OCI-LY3 (cell line): ENCODE results near the gene PRSS50.

Source experiments
- H2AFZ ChIP-seq: fragments of 200-600, 300-600 bp; shearing (Covaris generic); 2 replicates; pipeline ENCODE4 v1.6.0; 2014; ENCODE audit warnings: antibody characterized with exemption, low read depth, low read length
- H3K27ac ChIP-seq: fragments of 200-600, 300-600 bp; sonication (generic); 2 replicates; pipeline ENCODE4 v1.5.1; 2014; ENCODE audit warnings: mild to moderate bottlenecking, low read length, moderate library complexity, mixed read lengths
- H3K27me3 ChIP-seq: fragments of 200-600, 300-600 bp; sonication (generic); 2 replicates; pipeline ENCODE4 v1.6.1; 2014; ENCODE audit warnings: low read depth, low read length, mixed read lengths
- H3K36me3 ChIP-seq: fragments of 200-600, 300-600 bp; sonication (generic); replicated peaks from 2 replicates; pipeline ENCODE3; 2014; ENCODE audit warnings: low read depth, low read length, mixed read lengths
- H3K4me1 ChIP-seq: fragments of 300-600, 200-600 bp; sonication (generic); 2 replicates; pipeline ENCODE4 v1.6.1; 2014; ENCODE audit warnings: low read length, mixed read lengths
- H3K4me2 ChIP-seq: fragments of 200-600, 300-600 bp; sonication (generic); 2 replicates; pipeline ENCODE4 v1.6.1; 2014; ENCODE audit warnings: low read length, mixed read lengths
- H3K4me3 ChIP-seq: fragments of 300-600, 200-600 bp; sonication (generic); 2 replicates; pipeline ENCODE4 v1.5.1; 2014; ENCODE audit warnings: antibody characterized with exemption, mild to moderate bottlenecking, low read length, moderate library complexity
- H3K79me2 ChIP-seq: fragments of 300-600, 200-600 bp; shearing (Covaris generic); 2 replicates; pipeline ENCODE4 v1.6.1; 2014; ENCODE audit warnings: mild to moderate bottlenecking, low read length, mixed read lengths
- H3K9ac ChIP-seq: fragments of 300-600, 200-600 bp; shearing (Covaris generic); 2 replicates; pipeline ENCODE4 v1.6.0; 2014; ENCODE audit warnings: mild to moderate bottlenecking, low read length, moderate library complexity
- H3K9me3 ChIP-seq: fragments of 200-600, 300-600 bp; shearing (Covaris generic); 2 replicates; pipeline ENCODE4 v1.6.1; 2014; ENCODE audit warnings: low read length, mixed read lengths; ENCODE audit not compliant: insufficient read depth
- H4K20me1 ChIP-seq: fragments of 200-600, 300-600 bp; sonication (generic); 2 replicates; pipeline ENCODE4 v1.6.1; 2016; ENCODE audit warnings: low read length, mixed read lengths; ENCODE audit not compliant: insufficient read depth
- EZH2phosphoT487 ChIP-seq: fragments of 200-600 bp; shearing (Covaris generic); IDR thresholded peaks from 2 replicates; pipeline ENCODE4 v1.6.1; 2018; ENCODE audit warnings: antibody characterized with exemption, mixed run types, low read depth
- TF ChIP-seq, protein P1 (sequence below): fragments of 200-600, 300-600 bp; sonication (generic); IDR thresholded peaks from 2 replicates; pipeline ENCODE4 v1.5.1; 2014; ENCODE audit warnings: antibody characterized with exemption, low read length, low read depth

Gene PRSS50

DNA sequence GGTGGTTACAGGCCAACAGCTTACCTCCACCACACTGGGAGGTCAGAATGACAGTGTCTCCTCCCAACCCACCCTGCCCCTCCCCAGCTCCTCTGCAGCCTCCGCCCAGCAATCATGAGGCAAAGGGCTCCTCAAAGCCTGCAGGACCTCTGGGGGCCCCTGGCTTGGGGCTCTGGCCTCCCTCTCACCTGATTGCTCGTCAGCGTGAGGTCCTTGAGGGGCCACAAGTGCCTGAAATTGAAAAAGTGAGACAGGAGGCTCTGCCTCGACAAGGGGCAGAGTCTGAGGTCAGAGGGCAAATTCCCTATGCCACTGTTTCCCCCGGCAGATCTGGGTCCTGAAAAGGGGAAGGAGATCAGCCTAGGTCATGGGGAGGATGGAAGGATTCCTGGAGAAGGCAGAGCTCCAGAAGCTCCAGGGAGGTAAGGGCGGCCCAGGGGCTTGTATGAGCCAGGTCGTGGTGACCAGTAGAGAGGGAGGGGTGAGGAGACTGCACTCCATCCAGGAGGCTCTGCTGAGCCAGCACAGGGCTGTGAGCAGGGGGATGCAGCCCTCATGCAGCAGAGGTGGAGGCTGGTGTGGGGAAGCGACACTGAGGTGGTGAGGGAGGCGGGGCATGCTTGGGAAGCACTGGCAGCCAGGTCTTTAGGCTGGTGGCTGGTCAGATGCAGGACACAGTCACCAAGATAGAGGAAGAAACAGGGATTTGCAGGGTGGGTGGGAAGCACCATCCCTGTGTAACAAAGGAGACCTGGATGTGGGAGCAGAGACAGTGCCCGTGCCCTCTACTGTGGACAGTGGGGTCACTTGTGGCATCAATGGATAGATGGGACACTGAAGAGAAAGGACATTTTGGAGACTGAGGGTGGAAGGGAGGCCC is 44.3 kb downstream of the PRSS50 start:
- H3K9me3 ChIP-seq = no peaks in the 10 kb centered on the region
- H4K20me1 ChIP-seq = no peaks in the 10 kb centered on the region
- H3K4me3 ChIP-seq = no peak overlapping the region
- H3K4me1 ChIP-seq = no peaks in the 10 kb centered on the region
- no peak overlapping the region for H3K27ac ChIP-seq
- no peaks in the 10 kb centered on the region for H3K27me3 ChIP-seq
- H3K9ac ChIP-seq = no peak overlapping the region
- H3K36me3 ChIP-seq = no peaks in the 10 kb centered on the region
- H2AFZ ChIP-seq = no peak overlapping the region
- H3K4me2 ChIP-seq = no peak overlapping the region
- TF ChIP-seq EZH2phosphoT487 = no peak
- TF ChIP-seq, protein P1, sequence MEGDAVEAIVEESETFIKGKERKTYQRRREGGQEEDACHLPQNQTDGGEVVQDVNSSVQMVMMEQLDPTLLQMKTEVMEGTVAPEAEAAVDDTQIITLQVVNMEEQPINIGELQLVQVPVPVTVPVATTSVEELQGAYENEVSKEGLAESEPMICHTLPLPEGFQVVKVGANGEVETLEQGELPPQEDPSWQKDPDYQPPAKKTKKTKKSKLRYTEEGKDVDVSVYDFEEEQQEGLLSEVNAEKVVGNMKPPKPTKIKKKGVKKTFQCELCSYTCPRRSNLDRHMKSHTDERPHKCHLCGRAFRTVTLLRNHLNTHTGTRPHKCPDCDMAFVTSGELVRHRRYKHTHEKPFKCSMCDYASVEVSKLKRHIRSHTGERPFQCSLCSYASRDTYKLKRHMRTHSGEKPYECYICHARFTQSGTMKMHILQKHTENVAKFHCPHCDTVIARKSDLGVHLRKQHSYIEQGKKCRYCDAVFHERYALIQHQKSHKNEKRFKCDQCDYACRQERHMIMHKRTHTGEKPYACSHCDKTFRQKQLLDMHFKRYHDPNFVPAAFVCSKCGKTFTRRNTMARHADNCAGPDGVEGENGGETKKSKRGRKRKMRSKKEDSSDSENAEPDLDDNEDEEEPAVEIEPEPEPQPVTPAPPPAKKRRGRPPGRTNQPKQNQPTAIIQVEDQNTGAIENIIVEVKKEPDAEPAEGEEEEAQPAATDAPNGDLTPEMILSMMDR = no peak
- no peaks in the 10 kb centered on the region for H3K79me2 ChIP-seq

DNA sequence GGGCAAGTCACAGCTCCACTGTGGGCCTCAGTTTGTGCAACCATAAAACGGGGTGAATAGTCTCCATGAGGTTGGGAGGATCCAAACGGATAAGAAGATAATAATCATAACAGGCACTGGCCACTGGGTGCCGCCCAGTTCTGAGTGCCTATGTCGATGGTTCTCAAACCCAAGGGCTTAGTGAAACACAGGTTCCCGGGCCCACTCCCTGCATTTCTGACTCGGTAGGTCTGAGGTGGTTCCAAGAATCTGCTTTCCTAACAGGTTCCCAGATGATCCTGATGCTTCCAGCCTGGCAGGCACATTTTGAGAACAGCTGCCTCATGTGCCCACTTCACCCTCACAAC is 45.3 kb downstream of the PRSS50 start:
- no peak for TF ChIP-seq EZH2phosphoT487
- TF ChIP-seq, protein P1 = no peak
- Histone ChIP-seq H3K4me2 (no peak overlapping the region), H4K20me1 (no peaks in the 10 kb centered on the region), H3K4me1 (no peaks in the 10 kb centered on the region), H3K9me3 (no peaks in the 10 kb centered on the region), H3K27ac (no peak overlapping the region), H3K4me3 (no peak overlapping the region), H3K9ac (no peak overlapping the region), H3K36me3 (no peaks in the 10 kb centered on the region), H3K79me2 (no peaks in the 10 kb centered on the region), H2AFZ (no peak overlapping the region), H3K27me3 (no peaks in the 10 kb centered on the region)

DNA sequence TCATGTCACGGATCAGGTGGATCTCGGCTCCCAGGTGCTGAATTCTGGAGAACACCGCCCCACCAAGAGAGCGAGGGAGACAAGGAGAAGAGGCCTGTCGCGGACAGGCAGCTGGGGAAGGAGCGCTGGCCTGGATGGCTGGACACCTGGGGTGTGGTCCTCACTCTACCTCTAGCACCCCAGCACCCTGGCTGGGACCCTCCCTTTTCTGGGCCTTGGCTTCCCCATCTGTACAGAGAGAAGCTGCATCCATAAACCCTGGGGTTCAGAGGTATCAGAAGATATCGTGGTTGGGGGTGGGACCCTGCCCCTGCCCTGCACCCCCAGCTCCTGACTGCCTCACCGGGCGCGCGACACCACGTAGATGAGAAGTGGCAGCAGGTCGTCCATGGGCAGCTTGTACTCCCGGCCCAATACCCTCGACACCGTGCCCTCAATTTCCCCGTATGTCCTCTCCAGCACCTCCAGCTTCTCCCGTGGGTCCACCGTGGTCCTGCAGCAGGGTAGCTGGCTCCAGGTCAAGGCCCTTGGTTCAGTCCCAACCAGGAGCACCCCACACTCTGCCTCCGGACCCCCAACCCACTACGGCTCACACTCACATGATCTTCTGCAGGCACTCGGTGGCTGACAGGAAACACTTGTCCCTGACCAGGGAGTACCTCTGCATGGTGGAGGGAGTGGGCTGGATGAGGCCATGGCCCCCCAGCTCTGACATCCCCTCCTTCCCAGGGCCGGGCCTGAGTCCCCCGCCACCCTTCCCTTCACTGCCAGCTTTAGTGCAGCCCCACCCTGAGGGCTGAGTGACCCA is 45.9 kb downstream of the PRSS50 start:
- Histone ChIP-seq H3K79me2 (no peaks in the 10 kb centered on the region), H3K4me3 (no peak overlapping the region), H3K27me3 (no peaks in the 10 kb centered on the region), H3K27ac (no peak overlapping the region), H3K4me1 (no peaks in the 10 kb centered on the region), H2AFZ (no peak overlapping the region), H3K9ac (no peak overlapping the region), H3K4me2 (no peak overlapping the region), H3K9me3 (no peaks in the 10 kb centered on the region), H4K20me1 (no peaks in the 10 kb centered on the region), H3K36me3 (no peaks in the 10 kb centered on the region)
- TF ChIP-seq, protein P1 = no peak
- no peak for TF ChIP-seq EZH2phosphoT487

DNA sequence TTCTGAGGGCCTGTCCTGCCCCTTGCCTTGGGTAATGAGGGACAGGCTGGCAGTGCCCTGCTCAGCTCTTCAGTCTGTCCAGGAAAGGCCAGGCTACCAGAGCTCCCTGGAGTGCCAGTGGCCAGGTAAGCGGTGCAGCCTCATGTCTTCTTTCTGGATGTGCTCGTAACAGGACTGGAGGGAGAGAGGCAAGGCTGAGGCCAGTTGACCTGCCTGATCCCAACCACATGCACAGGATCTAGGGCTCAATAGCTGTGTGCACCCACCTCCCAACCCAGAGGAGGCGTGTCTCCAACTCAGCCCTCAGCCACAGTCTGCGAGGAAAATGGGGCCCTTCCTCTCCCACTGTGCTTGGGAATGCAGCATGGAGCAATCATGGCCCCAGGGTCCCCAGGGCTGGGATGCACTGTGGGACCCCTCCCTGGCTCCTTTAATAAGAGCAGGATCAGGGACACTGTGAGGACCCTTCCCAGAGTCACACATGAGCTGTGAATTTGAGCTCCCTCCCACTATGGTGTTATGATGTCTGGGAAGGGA is 46.7 kb downstream of the PRSS50 start:
- Histone ChIP-seq H2AFZ (no peak overlapping the region), H3K27me3 (no peaks in the 10 kb centered on the region), H3K9ac (no peak overlapping the region), H3K4me3 (no peak overlapping the region), H3K4me1 (no peaks in the 10 kb centered on the region), H3K9me3 (no peaks in the 10 kb centered on the region), H3K36me3 (no peaks in the 10 kb centered on the region), H3K27ac (no peak overlapping the region), H3K4me2 (no peak overlapping the region), H4K20me1 (no peaks in the 10 kb centered on the region), H3K79me2 (no peaks in the 10 kb centered on the region)
- TF ChIP-seq, protein P1 = no peak
- TF ChIP-seq EZH2phosphoT487 = no peak
